Renal cortex interstitium (tissue), 3 donors: ENCODE data around the gene DIRAS2. TPM values are rescaled to one million over a fixed set of nuclear protein-coding genes. Genes with fewer than 3 reads are reported as not detected.

Source experiments
- polyA plus RNA-seq, 3 donors: library from polyadenylated mRNA; unstranded; fragments of 120-200 nt; gene quantifications; one replicate each; pipeline ENCODE4 v1.2.1, GENCODE V29; 2013; ENCODE audit not compliant: insufficient read length in 3 of 3

DIRAS2 gene
- polyA plus RNA-seq, 3 donors = 3.9 to 4.8 (median 4.5) TPM

Other genes starting within 250 kb of the DIRAS2 start
- 10 to 100 TPM; 25.0 to 32.4 (median 28.3) TPM for gene SYK, start 159.0 kb upstream of the DIRAS2 start, polyA plus RNA-seq